Measurements from ENCODE around the gene TRAM2.
A peak's percentile ranks its signal among the peaks of the same experiment; 100 is the strongest.

Gene TRAM2

GRCh38 chr6:52570291-52570700 is 6.6 kb downstream of the TRAM2 start:
- DNase-seq (ENCODE audit: low spot score): no peak

GRCh38 chr6:52568320-52568719 is 8.5 kb downstream of the TRAM2 start:
- DNase-seq (ENCODE audit: low spot score): no peak

GRCh38 chr6:52566853-52567279 is 10.0 kb downstream of the TRAM2 start:
- peak; percentile 76 for DNase-seq (ENCODE audit: low spot score)

- no peak for DNase-seq (ENCODE audit: low spot score)
These were observed 10.7 kb downstream of the TRAM2 start for GRCh38 chr6:52566201-52566600.

- DNase-seq (ENCODE audit: low spot score): no peak
These were observed 12.0 kb downstream of the TRAM2 start for GRCh38 chr6:52564856-52565255.

- DNase-seq (ENCODE audit: low spot score): no peak
These were observed 13.9 kb downstream of the TRAM2 start for GRCh38 chr6:52562911-52563310.

- no peak for DNase-seq (ENCODE audit: low spot score)
These were observed 16.4 kb downstream of the TRAM2 start for GRCh38 chr6:52560462-52560861.

- no peak for DNase-seq (ENCODE audit: low spot score)
These were observed 18.4 kb downstream of the TRAM2 start for GRCh38 chr6:52558266-52559000.

- no peak for DNase-seq (ENCODE audit: low spot score)
These were observed 19.2 kb downstream of the TRAM2 start for GRCh38 chr6:52557389-52558265.

GRCh38 chr6:52555518-52556233 is 21.2 kb downstream of the TRAM2 start:
- DNase-seq (ENCODE audit: low spot score): no peak

- no peak for DNase-seq (ENCODE audit: low spot score)
These were observed 22.1 kb downstream of the TRAM2 start for GRCh38 chr6:52554684-52555280.

GRCh38 chr6:52553719-52554118 is 23.1 kb downstream of the TRAM2 start:
- DNase-seq (ENCODE audit: low spot score): no peak

GRCh38 chr6:52553158-52553557 is 23.7 kb downstream of the TRAM2 start:
- no peak for DNase-seq (ENCODE audit: low spot score)

GRCh38 chr6:52552278-52552643 is 24.6 kb downstream of the TRAM2 start:
- no peak for DNase-seq (ENCODE audit: low spot score)

GRCh38 chr6:52551483-52552277 is 25.2 kb downstream of the TRAM2 start:
- DNase-seq (ENCODE audit: low spot score): peak; percentile 74

GRCh38 chr6:52550870-52551269 is 26.0 kb downstream of the TRAM2 start:
- no peak for DNase-seq (ENCODE audit: low spot score)

GRCh38 chr6:52550014-52550575 is 26.8 kb downstream of the TRAM2 start:
- no peak for DNase-seq (ENCODE audit: low spot score)

- DNase-seq (ENCODE audit: low spot score): no peak
These were observed 27.4 kb downstream of the TRAM2 start for GRCh38 chr6:52549428-52549827.

GRCh38 chr6:52548999-52549398 is 27.9 kb downstream of the TRAM2 start:
- no peak for DNase-seq (ENCODE audit: low spot score)

- DNase-seq (ENCODE audit: low spot score): no peak
These were observed 28.5 kb downstream of the TRAM2 start for GRCh38 chr6:52548353-52548713.

Measured in AG08396 (cell line).